GM23248 (cell line): Measurements from ENCODE around the gene PLXNB3.

Experiments
- EZH2 ChIP-seq: fragments of 200-600 bp; sonication (generic); IDR thresholded peaks from 2 replicates; pipeline ENCODE4 v1.6.1; 2018; ENCODE audit warnings: antibody characterized with exemption, mild to moderate bottlenecking; ENCODE audit not compliant: insufficient read depth, poor library complexity, severe bottlenecking
- EZH2phosphoT487 ChIP-seq: fragments of 200-600 bp; sonication (generic); IDR thresholded peaks from 2 replicates; pipeline ENCODE4 v1.6.1; 2018; ENCODE audit warnings: antibody characterized with exemption, moderate library complexity, mild to moderate bottlenecking, low read depth; ENCODE audit not compliant: insufficient read depth

DNA sequence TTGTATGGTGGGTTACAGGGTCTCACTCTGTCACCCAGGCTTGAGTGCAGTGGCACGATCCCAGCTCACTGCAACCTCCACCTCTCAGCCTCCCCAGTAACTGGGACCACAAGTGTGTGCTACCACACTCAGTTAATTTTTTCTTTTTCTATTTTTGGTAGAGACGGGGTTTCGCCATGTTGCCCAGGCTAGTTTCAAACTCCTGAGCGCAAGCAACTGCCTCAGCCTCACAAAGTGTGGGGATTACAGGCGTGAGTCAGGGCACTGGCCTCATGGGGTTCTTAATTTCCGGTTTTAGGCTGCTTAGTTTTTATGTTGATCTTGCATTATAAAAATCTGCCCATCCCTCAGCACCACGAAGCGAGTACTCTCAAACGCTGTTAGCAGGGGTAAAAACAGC is 46.6 kb upstream of the PLXNB3 start:
- TF ChIP-seq EZH2, result no peak
- no peak for TF ChIP-seq EZH2phosphoT487
